CD14-positive monocyte (primary cell): ENCODE results near the gene SLC7A8. TPM values are rescaled to one million over a fixed set of nuclear protein-coding genes. Genes with fewer than 3 reads are reported as not detected.
A peak's percentile ranks its signal among the peaks of the same experiment; 100 is the strongest.

Experiments
- DNase-seq, 3 donors: peaks; one replicate each; pipeline ENCODE4 v3.0.0-alpha.2; 2011 to 2022
- H2AFZ ChIP-seq: 2 replicates; pipeline ENCODE4 v1.6.0; 2012; ENCODE audit warnings: mild to moderate bottlenecking, low read depth, low read length, inconsistent platforms; ENCODE audit not compliant: insufficient read depth, poor library complexity, severe bottlenecking
- H3K27ac ChIP-seq, 2 donors: 1 replicate in 1 of 2; 2 replicates in 1 of 2; pipeline ENCODE4 v1.5.1; 2012 to 2013; ENCODE audit warnings: low read length in 2 of 2, control low read depth in 1 of 2, inconsistent platforms in 1 of 2, low read depth in 1 of 2, mild to moderate bottlenecking in 1 of 2
- H3K27me3 ChIP-seq, 2 donors: one replicate each; pipeline versions ENCODE4 v1.6.0 to v1.6.1; 2011 to 2013; ENCODE audit warnings: low read length in 2 of 2; ENCODE audit not compliant: control insufficient read depth in 2 of 2, insufficient read depth in 2 of 2
- H3K36me3 ChIP-seq, 2 donors: replicated peaks in 1 of 2; 1 replicate in 1 of 2; 2 replicates in 1 of 2; pipeline versions ENCODE4 v1.5.1 to v1.6.1; 2012 to 2013; ENCODE audit warnings: low read length in 2 of 2, control low read depth in 1 of 2, inconsistent platforms in 1 of 2, mild to moderate bottlenecking in 1 of 2; ENCODE audit not compliant: insufficient read depth in 2 of 2, control insufficient read depth in 1 of 2
- H3K4me1 ChIP-seq, 2 donors: 1 replicate in 1 of 2; 2 replicates in 1 of 2; pipeline versions ENCODE4 v1.5.1 to v1.6.1; 2012 to 2013; ENCODE audit warnings: low read length in 2 of 2, control low read depth in 1 of 2, inconsistent platforms in 1 of 2, mild to moderate bottlenecking in 1 of 2, moderate library complexity in 1 of 2; ENCODE audit not compliant: insufficient read depth in 2 of 2, control insufficient read depth in 1 of 2
- H3K4me2 ChIP-seq: replicated peaks from 2 replicates; pipeline ENCODE3; 2012; ENCODE audit warnings: low read length, moderate library complexity, mild to moderate bottlenecking; ENCODE audit not compliant: poor library complexity, severe bottlenecking; ENCODE audit errors: extremely low read depth
- H3K4me3 ChIP-seq, 3 experiments: fragments of 200-600 bp in 1 of 3; sonication (generic) in 1 of 3; replicated peaks in 1 of 3; 1 replicate in 2 of 3; 2 replicates in 1 of 3; pipeline ENCODE4 v1.5.1; 2011 to 2013; ENCODE audit warnings: low read length in 3 of 3, mild to moderate bottlenecking in 3 of 3, control low read depth in 2 of 3, low read depth in 2 of 3, inconsistent platforms in 1 of 3, moderate library complexity in 1 of 3
- H3K79me2 ChIP-seq: 2 replicates; pipeline ENCODE4 v1.6.0; 2012; ENCODE audit warnings: mild to moderate bottlenecking, control low read depth, inconsistent platforms, low read length, moderate library complexity; ENCODE audit not compliant: insufficient read depth
- H3K9ac ChIP-seq: 2 replicates; pipeline ENCODE4 v1.6.0; 2017; ENCODE audit warnings: low read length, mild to moderate bottlenecking; ENCODE audit not compliant: insufficient read depth, poor library complexity, severe bottlenecking
- H3K9me3 ChIP-seq, 2 donors: replicated peaks in 1 of 2; 1 replicate in 1 of 2; 2 replicates in 1 of 2; pipeline versions ENCODE4 v1.5.1 to v1.6.1; 2012 to 2013; ENCODE audit warnings: low read length in 2 of 2, control low read depth in 1 of 2; ENCODE audit not compliant: control insufficient read depth in 1 of 2, insufficient read depth in 1 of 2
- H4K20me1 ChIP-seq: 2 replicates; pipeline ENCODE4 v1.6.0; 2012; ENCODE audit warnings: mild to moderate bottlenecking, low read length, control low read depth, moderate library complexity; ENCODE audit not compliant: insufficient read depth
- H3K27ac Mint-ChIP-seq, 7 donors: one replicate each; pipeline ENCODE4 v1.8.0; 2020; ENCODE audit warnings: mild to moderate bottlenecking in 7 of 7, mixed read lengths in 7 of 7, moderate library complexity in 6 of 7, inconsistent platforms in 2 of 7
- H3K27me3 Mint-ChIP-seq, 3 donors: one replicate each; pipeline ENCODE4 v1.8.0; 2021 to 2022; ENCODE audit warnings: low read depth in 3 of 3, mild to moderate bottlenecking in 3 of 3, mixed read lengths in 3 of 3, moderate library complexity in 3 of 3, inconsistent platforms in 1 of 3
- H3K36me3 Mint-ChIP-seq, 2 donors: one replicate each; pipeline ENCODE4 v1.8.0; 2020; ENCODE audit warnings: mixed read lengths in 2 of 2, inconsistent platforms in 1 of 2, mild to moderate bottlenecking in 1 of 2
- H3K4me1 Mint-ChIP-seq: one replicate; pipeline ENCODE4 v1.8.0; 2020; ENCODE audit warnings: mild to moderate bottlenecking, mixed read lengths
- H3K4me3 Mint-ChIP-seq, 2 donors: one replicate each; pipeline ENCODE4 v1.8.0; 2020; ENCODE audit warnings: mild to moderate bottlenecking in 2 of 2, mixed read lengths in 2 of 2, moderate library complexity in 1 of 2
- H3K9me3 Mint-ChIP-seq, 7 donors: one replicate each; pipeline ENCODE4 v1.8.0; 2020 to 2022; ENCODE audit warnings: mixed read lengths in 7 of 7, mild to moderate bottlenecking in 6 of 7, moderate library complexity in 6 of 7, inconsistent platforms in 2 of 7
- WGBS: methylation state at CpG from one replicate; pipeline ENCODE4 v1.1.5; 2013; ENCODE audit warnings: missing lambda C conversion rate; ENCODE audit not compliant: insufficient coverage; 5-methylcytosine and 5-hydroxymethylcytosine counted together
- intact Hi-C, 2 donors: fragments of 100-400 bp; cut with micrococcal nuclease; formaldehyde crosslinking; loops; one replicate each; pipeline versions ENCODE4 v1.15.0 to v1.15.1; 2023
- polyA plus RNA-seq, 3 donors: library from polyadenylated mRNA; depleted of rRNA in 1 of 3; unstranded in 2 of 3; stranded (reverse) in 1 of 3; fragments of 300-500 nt in 2 of 3; fragments of >200 nt in 1 of 3; fragmentation: Illumina TruSeq in 2 of 3; gene quantifications; 1 replicate in 2 of 3; 2 replicates in 1 of 3; pipeline ENCODE4 v1.2.3, GENCODE V29; 2012 to 2021
- TF ChIP-seq, protein P1 (sequence below): fragments of 200-600 bp; IDR thresholded peaks from one replicate; pipeline ENCODE4 v1.8.0; 2022; ENCODE audit warnings: antibody characterized with exemption, mild to moderate bottlenecking

Gene SLC7A8
- polyA plus RNA-seq, 3 donors: 0.05 to 0.53 (median 0.25) TPM

DNA sequence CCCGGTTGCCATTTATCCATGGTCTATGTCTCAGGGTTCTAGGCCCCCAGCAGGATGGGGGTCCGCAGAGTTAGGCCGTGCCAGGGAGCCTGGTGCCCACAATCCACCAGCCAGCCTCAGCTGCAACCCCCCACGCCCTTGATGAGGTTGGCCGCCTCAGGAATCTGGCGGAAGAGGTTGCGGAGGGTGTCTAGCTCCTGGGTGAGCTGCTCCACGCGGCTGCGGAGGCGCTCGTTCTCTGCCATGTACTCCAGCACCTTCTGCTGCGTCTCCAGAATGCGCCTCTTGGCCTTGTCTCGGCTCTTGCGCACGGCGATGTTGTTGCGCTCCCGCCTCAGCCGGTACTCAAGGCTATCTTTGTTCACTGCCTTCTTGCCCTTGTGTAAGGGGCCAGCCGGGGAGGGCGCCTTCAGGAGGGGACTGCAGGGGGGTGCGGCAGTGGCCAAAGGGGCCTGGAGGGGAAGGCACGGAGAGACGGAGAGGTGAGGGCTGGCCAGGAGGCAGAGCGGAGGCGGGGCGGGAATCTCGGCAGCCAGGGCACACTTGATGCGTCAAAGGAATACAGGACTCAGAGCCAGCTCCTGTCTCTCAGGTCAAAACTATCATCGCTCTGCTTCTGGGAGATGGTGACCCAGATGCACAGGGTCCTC lies 66.0 kb downstream of the SLC7A8 start:
- H2AFZ ChIP-seq: no peak overlapping the region
- peaks cover 35% of the 10 kb centered on the region for H3K79me2 ChIP-seq
- Mint-ChIP-seq H3K4me1 (peaks cover 84% of the 10 kb centered on the region), H3K27ac (peak overlapping the region in 2 of 7 donors; percentile 32 to 94), H3K36me3 (peaks cover 0 to 6% of the 10 kb centered on the region in 2 donors), H3K27me3 (peaks cover 0 to 4% (median 0%) of the 10 kb centered on the region in 3 donors), H3K4me3 (peak overlapping the region in 1 of 2 donors; percentile 91), H3K9me3 (no peaks in the 10 kb centered on the region)
- TF ChIP-seq, protein P1, sequence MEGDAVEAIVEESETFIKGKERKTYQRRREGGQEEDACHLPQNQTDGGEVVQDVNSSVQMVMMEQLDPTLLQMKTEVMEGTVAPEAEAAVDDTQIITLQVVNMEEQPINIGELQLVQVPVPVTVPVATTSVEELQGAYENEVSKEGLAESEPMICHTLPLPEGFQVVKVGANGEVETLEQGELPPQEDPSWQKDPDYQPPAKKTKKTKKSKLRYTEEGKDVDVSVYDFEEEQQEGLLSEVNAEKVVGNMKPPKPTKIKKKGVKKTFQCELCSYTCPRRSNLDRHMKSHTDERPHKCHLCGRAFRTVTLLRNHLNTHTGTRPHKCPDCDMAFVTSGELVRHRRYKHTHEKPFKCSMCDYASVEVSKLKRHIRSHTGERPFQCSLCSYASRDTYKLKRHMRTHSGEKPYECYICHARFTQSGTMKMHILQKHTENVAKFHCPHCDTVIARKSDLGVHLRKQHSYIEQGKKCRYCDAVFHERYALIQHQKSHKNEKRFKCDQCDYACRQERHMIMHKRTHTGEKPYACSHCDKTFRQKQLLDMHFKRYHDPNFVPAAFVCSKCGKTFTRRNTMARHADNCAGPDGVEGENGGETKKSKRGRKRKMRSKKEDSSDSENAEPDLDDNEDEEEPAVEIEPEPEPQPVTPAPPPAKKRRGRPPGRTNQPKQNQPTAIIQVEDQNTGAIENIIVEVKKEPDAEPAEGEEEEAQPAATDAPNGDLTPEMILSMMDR: no peak
- H3K27ac ChIP-seq: peak overlapping the region in 1 of 2 donors; percentile 88
- H3K4me2 ChIP-seq: peak overlapping the region; percentile 73
- H3K9ac ChIP-seq: no peak overlapping the region
- H3K4me3 ChIP-seq: no peak overlapping the region
- no peaks in the 10 kb centered on the region for H4K20me1 ChIP-seq
- H3K36me3 ChIP-seq: no peaks in the 10 kb centered on the region
- H3K4me1 ChIP-seq: peaks cover 68 to 82% of the 10 kb centered on the region in 2 donors
- intact Hi-C loops: no loop called here
- WGBS: 95% methylated on average over 30 of the region's 32 CpGs
- no peaks in the 10 kb centered on the region for H3K9me3 ChIP-seq
- no peaks in the 10 kb centered on the region for H3K27me3 ChIP-seq
- no peak for DNase-seq

DNA sequence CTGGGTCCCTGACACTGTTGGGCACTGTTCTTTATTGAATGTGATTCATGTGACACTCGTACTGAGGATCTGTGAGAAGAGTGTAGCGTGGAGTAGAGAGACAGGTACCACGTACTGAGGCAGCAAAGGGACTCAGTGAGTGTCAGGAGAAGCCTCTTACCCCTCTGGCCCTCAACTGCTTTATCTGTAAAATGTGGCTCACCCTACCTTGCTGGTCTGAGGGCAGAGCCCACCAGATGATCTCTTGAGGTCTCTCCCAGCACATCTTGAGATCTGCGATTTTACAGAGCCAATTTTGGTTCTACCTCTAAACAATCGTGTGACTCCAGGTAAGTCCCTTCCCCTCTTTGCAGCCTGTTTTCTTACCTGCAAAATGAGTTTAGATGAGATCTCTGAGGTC lies 67.5 kb downstream of the SLC7A8 start:
- Mint-ChIP-seq H3K4me1 (peaks cover 77% of the 10 kb centered on the region), H3K4me3 (no peak overlapping the region), H3K27me3 (peaks cover 0 to 4% (median 0%) of the 10 kb centered on the region in 3 donors), H3K36me3 (peaks cover 0 to 6% of the 10 kb centered on the region in 2 donors), H3K27ac (no peak overlapping the region), H3K9me3 (no peaks in the 10 kb centered on the region)
- no peak overlapping the region for H3K9ac ChIP-seq
- peaks cover 72 to 92% of the 10 kb centered on the region in 2 donors for H3K4me1 ChIP-seq
- H3K27ac ChIP-seq: no peak overlapping the region
- WGBS: 100% methylated on average over 1 of the region's 5 CpGs
- DNase-seq: no peak
- H4K20me1 ChIP-seq: no peaks in the 10 kb centered on the region
- H3K4me2 ChIP-seq: no peak overlapping the region
- H3K9me3 ChIP-seq: no peaks in the 10 kb centered on the region
- no peaks in the 10 kb centered on the region for H3K27me3 ChIP-seq
- intact Hi-C loops: no loop called here
- TF ChIP-seq, protein P1: no peak
- peaks cover 35% of the 10 kb centered on the region for H3K79me2 ChIP-seq
- H3K4me3 ChIP-seq: no peak overlapping the region
- H2AFZ ChIP-seq: no peak overlapping the region
- no peaks in the 10 kb centered on the region for H3K36me3 ChIP-seq
